NCI-H2171 (cell line): Measurements from ENCODE around the gene PRPF6.

Source experiments
- DNase-seq: peaks from one replicate; lab custom pipeline; 2025; lab: John Stamatoyannopoulos, UW

The PRPF6 gene

DNA sequence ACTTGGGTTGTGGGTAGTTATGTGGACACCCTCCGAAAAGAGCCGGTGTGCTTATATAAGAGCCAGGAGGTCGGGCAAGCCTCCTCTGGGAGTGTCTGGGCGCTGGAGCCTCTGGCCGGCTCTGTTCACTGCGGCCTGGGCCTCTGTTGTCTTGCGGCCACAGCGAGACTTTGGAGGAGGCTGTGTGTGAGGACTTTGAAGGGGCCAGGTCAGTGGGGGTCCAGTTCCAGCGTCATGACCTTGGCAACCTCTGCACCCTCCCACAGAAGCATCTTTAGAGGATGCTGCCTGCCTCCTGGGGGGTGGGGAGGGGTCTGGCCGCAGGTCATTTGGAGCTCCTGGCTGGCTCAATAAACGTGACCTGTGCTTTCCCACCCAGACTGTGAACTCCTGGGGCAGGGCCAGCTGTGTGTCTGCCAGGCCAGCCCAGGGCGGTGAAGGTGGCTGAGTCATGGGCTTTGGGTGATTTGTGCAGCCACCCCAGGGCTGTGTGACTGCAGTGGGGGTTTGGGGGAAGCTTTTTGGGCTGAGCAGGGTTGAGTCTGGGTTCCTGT lies 83.3 kb downstream of the PRPF6 start:
- DNase-seq = no peak

DNA sequence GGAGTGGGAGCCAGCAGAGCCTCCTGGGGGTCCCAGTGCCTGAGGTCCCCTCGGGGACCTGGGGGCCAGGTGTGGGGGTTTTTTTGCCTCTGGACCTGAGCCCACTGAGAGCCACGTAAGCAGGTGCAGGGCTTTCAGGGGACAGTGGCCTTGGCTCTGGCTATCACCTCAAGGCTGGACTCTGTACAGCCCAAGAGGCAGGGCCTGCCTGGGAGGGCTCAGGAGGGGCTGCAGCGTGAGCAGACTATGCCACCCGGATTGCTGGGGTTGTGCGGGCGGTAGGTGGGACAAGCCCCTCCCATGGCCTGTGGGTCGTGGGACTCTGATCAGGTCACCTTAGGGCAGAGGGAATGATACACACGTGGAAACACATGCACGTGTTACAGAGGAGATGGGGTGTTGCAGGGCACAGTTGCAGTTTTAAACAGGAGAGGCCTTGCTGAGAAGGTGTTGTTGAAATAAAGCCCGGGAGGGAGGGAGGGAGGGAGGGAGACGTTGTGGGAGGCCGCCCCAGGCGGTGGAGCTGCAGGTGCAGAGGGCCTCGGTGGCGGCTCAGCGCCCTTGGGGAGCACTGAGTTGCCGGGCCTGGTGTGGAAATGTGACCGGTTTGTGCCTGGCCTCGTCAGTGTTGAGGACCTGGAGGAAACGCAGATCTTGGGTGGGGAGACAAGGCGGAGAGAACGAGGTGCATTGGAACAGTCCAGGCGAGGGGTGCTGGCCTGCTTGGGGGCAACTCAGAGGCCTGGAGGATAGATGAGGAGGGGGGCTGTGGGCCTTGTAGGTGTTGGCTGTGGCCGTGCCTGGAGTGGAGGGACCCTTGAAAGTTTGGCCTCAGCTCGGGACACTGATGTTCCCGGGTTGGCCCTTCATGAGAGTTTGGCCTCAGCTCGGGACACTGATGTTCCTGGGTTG lies 84.4 kb downstream of the PRPF6 start:
- DNase-seq = no peak

DNA sequence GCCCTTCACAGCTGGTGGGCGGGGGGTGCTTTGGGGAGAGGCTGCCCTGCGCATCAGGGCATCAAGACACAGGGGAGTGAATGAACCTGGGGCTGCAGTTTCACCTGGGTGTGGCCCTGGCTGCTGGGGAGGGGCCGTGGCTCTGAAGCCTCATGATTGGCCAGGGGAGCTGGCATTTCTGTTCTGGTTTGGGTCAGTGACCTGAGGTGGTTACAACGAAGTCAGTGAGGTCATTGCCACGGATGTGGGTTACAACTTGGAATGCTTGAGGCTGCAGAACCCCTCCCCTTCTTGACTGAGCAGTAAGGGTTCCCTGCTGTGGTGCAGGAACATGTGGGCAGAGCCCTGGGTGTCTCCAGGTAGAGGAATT lies 85.0 kb downstream of the PRPF6 start:
- DNase-seq = no peak

DNA sequence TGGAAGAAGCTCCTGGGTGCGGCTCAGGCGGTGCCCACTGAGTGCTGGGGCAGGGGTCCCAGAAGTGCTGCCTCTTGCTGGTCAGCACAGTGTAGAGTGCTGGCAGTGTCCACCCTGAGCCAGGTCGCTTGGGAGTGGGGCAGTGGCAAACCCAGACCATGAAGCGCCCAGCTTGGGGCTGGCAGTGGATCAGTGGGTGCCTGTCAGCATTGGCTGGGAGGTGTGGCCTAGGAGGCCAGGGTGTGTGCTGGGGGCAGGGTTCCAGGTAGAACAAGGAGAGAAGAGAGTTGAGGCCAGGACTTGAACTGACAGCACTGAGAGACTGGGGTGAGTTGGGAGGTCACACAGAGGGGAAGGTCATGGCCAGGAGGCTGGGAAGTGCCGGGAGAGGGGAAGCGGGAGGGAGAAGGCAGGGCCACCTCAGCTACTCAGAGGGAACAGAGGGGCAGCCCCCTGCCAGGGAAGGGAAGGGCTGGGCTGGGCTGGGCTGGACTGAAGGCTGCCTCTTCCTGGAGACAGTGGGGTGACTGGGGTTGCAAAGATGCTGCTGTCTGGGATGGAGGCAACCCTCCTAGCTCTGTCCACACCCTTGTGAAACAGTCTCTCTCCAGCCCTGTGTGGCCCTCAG lies 86.2 kb downstream of the PRPF6 start:
- DNase-seq = no peak

DNA sequence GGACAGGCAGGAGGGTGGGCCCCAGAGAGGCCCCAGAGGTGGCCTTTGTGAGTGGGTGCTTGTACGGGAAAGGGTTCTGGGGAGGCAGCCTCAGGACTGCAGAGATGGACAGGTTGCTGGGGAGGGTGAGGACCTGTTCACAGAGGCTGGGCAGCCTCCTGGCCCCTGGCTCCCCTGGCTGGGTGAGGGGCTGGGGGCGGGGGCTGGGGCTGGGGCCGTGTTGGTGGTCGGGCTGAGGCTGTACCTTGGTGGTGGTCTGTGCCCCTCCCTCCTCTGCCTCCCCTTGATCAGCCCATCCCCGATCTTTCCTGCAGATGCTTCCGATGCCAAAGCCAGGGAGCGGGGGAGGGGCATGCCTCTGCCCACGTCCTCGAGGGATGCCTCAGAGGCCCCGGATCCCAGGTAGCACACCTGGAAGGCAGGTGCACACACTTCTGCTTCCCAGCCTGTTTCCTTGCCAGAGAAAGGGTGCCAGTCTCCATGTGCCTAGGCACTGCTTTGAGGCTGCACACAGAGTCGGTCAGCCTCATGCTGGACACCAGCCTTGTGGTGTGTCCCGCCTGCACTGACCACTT lies 86.9 kb downstream of the PRPF6 start:
- no peak for DNase-seq

DNA sequence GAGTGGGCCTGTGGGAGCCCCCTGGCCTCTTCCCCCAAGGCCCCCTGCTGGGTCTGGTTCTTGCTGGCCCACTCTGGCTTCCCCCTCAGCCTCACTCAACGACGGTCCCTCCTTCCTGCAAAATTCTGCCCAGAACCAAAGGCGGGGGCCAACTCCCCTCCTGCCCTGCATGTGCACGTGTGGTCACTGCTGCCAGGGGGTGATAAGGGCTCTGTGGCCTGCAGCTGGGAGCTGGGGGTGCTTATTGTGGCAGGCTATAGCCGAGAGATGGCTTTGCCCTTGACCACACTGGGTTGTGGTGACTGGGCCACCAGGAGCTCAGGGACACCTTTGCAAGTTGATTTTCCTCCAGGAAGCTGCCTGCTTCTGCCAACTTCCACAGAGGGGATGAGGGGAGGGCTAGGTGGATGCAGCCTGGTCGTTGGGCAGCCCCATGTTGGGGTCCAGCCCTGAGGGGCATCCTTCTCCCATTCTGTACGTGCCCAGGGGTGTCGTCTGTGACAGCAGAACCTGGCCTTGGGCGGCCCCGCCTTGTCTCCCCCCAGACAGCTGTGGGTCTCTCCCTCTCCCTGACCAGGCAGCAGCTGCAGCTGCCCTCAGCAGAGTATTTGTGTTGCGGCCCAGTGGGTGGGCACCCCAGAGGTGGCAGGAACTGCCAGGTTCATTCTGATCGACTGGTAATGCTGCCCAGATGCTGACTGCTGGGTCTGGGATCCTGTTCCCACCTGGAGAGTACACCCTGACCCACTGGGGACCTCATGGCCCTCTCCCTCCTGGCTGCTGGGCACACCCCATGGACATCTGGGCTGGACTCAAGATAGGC lies 87.7 kb downstream of the PRPF6 start:
- no peak for DNase-seq

DNA sequence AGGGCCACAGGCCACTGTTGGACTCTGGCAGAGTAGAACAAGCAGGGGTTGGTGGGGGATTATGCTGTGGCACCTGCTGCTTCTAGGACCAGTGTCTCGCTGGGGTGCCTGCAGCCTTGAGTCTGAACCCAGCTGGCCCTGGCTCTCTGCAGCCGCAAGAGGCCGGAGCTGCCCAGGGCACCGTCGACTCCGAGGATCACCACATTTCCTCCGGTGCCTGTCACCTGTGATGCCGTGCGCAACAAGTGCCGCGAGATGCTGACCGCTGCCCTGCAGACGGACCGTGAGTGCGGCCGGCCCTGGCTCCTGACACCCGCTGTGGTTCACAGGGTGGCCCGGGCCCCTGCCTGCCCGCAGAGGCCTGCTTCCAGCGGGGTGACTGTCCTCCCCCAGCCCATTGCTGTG lies 88.3 kb downstream of the PRPF6 start:
- DNase-seq = no peak

DNA sequence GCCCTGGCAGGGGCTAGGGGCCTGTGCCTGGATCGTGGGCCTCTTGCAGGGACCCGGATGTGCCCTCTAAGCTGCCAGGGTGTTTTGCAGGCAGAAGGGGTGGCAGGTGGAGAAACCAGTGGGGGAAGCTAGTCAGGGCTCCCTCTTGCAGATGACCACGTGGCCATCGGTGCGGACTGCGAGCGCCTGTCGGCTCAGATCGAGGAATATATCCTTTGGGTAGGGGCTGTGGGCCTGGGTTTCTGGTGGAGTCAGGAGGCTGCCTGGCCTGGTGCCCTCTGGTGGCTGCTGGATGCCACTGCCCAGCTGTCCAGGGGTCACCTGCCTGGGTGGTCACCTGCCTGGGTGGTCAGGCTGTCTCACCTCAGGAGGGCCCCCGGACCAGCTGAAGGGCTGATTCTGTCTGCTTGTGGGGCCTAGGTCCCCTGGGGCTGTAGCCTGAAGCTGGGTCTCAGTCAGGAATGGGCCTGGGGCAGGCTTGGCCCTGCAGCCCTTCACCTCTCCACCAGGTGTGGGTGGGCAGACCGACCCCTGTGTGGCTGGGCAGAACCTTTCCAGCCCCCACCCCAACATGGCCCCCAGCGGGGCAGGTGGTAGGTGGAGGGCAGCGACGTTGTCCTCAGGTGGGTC lies 88.8 kb downstream of the PRPF6 start:
- DNase-seq = no peak

DNA sequence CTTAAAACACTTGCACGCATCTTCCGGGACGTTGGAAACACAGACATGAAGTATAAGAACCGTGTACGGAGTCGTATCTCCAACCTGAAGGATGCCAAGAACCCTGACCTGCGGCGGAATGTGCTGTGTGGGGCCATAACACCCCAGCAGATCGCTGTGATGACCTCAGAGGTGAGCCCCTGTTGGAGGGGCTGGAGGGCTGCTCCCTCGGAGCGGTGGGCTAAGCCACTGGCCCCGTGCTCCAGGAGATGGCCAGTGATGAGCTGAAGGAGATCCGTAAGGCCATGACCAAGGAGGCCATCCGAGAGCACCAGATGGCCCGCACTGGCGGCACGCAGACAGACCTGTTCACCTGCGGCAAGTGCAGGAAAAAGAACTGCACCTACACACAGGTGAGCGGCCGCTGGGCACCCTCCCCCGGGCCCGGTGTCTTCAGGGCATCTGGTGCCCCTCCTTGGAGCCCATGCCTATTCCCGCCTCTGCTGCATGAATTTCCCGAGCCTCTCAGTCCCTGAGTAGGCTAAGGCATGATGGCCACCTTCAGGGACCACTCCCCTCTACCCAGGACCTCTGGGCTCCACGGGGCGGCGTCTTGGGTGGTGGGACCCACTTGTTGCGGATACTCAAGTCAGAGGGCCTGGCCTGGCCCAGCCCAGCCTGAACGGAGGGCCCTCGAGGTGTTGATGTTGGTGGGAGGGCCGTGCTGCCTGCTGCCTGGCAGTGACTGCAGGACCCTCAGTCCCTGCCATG lies 89.5 kb downstream of the PRPF6 start:
- no peak for DNase-seq

DNA sequence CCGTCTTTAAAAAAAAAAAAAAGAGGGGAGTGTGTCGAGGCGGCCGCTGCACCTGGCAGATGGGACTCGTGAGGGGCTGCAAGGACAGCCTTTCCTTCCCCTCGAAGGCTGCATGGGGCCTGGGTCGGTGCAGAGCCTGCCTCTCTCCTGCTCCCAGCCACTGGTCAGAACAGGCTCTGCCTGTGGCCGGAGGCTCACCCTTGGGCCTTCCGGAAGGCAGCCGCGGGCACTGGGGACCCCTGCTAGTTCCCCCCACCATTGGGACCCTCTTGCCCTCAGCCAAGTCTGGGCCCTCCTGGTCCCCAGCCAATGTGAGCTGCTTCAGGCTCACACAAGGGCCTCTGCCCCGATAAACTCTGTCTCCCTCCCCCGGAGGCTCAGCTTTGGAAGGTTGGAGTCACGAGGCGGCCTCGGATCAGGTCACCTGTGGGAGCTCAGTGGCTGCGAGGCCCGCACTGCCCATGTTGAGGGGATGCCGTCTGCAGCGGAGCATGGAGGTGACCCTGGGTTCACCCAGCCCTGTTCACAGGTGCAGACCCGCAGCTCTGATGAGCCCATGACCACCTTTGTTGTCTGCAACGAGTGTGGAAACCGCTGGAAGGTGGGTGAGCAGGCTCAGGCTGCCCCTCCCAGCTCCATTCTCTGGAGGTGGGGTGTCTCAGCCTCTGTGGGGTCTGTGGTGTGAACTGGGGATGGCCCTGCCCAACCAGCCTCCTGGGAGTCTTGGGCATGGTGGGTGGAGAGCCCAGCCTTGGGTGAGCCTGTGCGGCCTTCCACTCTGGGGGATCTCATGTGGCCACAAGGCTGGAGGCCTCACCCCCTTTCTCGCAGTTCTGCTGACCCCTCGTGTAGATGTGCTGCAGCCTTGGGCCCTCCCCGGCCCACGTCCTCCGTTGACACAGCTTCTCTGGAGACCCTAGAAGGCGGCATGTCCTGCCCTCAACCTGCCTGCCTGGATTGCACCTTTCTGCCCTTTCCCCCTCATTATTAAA lies 90.7 kb downstream of the PRPF6 start:
- no peak for DNase-seq

DNA sequence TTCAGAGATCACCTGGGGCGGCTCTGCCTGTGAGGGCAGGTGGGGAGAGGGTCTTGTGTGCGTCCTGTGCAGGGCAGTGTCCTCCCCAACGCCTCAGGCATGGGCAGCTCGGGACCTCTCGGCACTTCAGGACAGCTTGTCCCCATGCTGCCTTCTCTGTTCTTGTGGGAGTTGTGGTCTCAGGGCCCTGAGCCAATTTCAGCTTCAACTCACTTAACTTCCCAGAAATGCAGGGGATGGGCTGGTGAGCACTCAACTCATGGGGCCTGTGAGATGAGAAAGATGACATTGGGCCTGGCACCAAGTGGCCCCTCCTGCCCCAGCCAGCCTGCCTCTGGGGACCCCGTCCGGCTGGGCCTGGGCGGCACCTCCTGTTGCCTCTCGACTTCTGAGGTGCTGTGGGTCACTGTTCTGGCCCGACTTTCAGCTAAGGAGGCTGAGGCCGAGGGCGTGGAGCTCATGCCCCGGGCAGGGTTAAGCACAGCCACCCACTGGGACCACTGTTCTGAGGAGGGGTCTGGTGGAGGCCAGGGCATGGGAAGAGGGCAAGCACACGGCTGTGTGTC lies 91.6 kb downstream of the PRPF6 start:
- no peak for DNase-seq

DNA sequence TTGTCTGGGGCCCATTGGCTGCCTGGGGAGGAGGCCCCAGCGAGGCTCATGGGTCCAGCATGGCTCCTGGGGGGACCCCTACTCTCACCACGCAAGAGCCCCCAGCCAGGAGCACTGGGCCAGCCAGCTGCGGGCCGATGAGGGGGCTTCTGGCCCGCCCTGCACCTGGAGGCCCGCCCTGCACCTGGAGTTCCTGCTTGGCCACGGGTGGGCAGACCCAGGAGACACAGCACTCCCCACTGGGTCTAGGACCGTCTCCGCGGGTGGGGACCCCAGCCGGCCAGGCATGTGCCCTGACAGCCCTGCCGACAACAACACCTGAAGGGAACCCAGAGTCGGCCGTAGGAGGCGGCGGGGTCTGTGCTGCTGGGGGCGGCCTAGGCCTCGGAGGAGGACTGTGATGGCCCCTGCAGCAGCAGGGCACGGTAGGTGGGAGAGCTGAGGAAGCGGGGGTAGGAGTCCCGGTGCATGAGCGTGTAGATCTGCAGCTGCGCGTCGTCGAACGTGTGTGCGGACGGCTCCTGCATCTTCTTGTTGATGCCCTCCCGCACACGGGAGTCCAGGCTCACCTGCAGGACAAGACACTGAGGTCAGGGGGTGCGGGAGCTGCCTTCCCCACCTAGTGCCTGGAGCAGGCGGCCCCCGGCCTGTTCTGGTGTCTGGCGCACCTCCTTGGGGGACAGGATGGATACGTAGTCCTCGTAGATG lies 92.7 kb downstream of the PRPF6 start:
- DNase-seq = no peak

DNA sequence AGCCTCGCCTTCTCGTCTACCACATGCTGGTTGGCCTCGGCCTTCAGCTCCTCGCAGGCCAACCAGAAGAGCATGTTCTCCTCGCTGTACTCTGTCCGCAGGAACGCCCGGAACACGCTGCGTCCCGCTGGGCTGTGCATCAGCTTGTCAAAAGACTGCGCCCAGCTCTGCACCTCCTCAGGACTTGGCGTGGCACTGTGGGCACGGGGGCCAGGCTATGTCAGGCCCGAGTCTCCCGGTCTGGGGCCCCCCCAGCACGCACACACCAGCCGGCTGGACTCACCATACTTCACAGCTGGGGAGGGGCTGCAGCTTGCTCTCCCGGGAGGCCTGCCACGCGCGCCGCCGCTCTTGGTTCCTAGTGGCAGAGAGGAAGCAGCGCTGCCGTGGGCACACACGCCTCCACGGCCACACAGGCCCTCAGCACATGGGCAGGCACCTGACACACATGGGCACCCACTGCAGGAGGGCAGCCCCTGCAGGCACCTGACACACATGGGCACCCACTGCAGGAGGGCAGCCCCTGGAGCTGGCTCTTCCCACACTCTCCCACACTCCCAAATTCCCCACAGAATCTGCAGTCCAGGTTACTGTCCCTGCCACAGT lies 93.4 kb downstream of the PRPF6 start:
- DNase-seq = no peak

DNA sequence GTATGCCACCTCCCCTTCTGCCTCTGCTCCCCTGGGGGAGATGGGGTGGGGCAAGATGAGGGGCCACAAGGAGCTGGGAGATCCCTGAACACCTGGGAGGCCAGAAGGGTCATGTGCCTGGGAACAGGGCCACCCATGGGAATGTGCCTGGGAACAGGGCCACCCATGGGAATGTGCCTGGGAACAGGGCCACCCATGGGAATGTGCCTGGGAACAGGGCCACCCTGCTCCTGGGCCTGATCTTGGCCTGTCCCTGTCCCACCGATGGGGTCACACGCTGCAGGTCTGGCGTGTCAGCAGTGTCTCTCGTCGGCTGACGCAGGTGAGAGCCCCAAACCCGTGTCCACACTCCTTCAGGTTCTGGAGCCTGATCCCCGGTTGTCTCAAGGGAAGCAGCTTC lies 94.0 kb downstream of the PRPF6 start:
- DNase-seq = no peak

DNA sequence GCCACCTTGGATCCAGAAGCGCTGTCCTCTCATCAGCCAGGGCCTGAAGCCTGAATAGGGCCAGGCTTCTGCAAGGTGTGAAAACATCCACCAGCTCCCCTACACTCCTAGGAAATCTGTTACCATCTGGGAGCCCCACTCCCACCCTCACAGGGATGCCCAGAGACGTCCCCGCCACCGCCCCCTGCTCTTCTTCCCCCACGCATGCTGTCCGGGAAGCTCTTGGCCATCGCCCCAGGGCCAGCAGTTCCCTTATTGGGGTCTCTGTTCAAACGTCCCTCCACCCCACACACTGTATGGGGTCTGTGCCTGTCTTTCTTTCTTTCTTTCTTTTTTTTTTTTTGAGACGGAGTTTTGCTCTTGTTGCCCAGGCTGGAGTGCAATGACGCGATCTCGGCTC lies 94.6 kb downstream of the PRPF6 start:
- DNase-seq = no peak

DNA sequence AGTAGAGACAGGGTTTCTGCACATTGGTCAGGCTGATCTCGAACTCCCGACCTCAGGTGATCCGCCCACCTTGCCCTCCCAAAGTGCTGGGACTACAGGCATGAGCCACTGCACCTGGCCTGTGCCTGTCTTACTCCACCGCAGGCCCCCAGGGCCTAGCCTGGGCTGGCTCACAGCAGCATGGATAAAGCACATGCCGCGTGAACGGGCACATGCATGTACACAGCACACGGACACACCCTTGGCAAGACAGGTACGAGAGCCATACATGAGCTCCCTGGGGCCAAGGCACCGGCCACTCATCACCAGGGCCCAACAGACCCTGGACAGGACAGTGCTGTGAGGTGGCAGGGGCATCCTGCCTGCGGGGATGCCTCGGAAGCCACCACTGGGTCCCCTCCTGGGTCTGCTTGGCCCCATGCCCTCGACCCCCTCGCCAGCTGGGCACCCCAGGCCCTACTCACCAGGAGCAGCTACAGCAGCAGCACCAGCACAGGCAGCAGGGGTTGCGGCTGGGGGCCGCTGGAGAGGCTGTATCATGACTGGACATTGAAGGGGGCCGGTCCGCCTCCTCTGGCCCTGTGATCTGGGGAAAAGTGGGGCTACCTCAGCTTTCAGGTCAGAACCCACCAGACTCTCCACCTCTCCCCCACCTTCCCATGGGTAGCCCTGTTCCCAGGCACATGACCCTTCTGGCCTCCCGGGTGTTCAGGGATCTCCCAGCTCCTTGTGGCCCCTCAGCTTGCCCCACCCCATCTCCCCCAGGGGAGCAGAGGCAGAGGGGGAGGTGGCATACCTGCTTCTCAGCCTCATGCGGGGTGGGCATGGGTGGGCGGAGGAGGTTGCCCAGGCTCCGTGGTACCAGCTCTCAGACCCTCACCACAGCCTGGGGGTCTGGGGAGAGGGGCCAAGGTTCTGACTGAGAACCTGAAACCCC lies 95.4 kb downstream of the PRPF6 start:
- no peak for DNase-seq

DNA sequence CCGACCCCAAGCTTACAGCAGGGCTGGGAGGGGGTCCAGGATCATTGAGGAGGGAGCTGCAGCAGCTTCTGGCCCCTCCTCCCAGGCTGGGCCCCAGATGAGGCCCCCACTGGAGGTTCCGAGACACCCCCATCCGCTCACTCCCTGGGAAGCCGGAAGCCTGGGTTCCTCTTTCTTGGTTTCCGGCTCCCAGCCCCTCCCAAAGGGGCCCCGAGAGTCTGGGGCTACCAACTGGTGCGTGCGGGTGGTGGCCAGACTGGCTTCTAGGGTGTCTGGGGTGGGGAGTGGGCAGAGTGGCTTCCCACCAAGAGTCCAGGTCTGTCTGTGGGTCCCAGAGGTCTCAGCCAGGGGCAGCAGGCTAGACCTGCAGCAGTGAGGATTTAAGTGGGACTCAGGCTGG lies 96.2 kb downstream of the PRPF6 start:
- DNase-seq = no peak
